ENCODE data around the gene SPARCL1.
"Not testable (repeated sequence)": the region's sequence is repeated elsewhere in the genome, so short reads cannot be mapped to it uniquely, and the experiment has no call there.

SPARCL1 gene

DNA sequence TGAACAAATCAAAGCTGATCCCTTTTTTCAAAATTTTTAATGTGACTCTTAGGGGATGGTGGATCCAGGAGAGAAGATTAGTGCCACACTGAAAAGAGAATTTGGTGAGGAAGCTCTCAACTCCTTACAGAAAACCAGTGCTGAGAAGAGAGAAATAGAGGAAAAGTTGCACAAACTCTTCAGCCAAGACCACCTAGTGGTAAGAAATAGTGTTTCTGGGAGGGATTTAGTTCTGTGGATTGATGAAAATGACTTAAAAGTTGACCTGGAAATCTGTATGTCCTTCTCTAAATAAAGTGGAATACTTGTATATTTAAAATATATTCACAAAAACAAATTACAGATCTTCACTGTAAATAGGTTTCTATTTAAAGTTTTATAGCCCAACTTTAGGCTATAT lies 77.6 kb downstream of the SPARCL1 start:
- Histone ChIP-seq H3K27ac (ENCODE audit: extremely low read depth, low read depth, low read length) (no peak overlapping the region), H3K4me3 (ENCODE audit: low read depth, low read length) (no peak overlapping the region), H3K9me3 (ENCODE audit: control insufficient read depth, insufficient read depth, low read depth, low read length) (no peaks in the 10 kb centered on the region), H3K4me1 (ENCODE audit: control insufficient read depth, insufficient read depth, low read length) (no peaks in the 10 kb centered on the region), H3K36me3 (ENCODE audit: control insufficient read depth in 2 of 2, insufficient read depth in 1 of 2, low read length in 2 of 2) (peaks cover 4 to 30% of the 10 kb centered on the region in 2 experiments; a peak in 2 of 3 replicates)
- TF ChIP-seq ZNF302 (tag by site-specific recombination; IDR thresholded peaks at IDR 0.05; ENCODE audit: low read depth) (no peak), PRDM4 (tag by site-specific recombination; IDR thresholded peaks at IDR 0.05) (no peak), YY2 (tag by site-specific recombination; IDR thresholded peaks at IDR 0.05) (no peak), ZBTB1 (tag by site-specific recombination; IDR thresholded peaks at IDR 0.05) (no peak), SCRT2 (tag by site-specific recombination; IDR thresholded peaks at IDR 0.05) (no peak)
- TF ChIP-seq, protein P1, sequence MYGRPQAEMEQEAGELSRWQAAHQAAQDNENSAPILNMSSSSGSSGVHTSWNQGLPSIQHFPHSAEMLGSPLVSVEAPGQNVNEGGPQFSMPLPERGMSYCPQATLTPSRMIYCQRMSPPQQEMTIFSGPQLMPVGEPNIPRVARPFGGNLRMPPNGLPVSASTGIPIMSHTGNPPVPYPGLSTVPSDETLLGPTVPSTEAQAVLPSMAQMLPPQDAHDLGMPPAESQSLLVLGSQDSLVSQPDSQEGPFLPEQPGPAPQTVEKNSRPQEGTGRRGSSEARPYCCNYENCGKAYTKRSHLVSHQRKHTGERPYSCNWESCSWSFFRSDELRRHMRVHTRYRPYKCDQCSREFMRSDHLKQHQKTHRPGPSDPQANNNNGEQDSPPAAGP (tag by site-specific recombination; IDR thresholded peaks at IDR 0.05), result no peak
- POLR2A ChIA-PET, result no interaction called here
- CTCF ChIA-PET, result interaction anchor here (1.2 kb wide), 1 partner anchor 14 kb away, joined by 3 read pairs; no protein-coding TSS in a partner anchor

- H3K27ac ChIP-seq (ENCODE audit: extremely low read depth, low read depth, low read length); H3K4me3 ChIP-seq (ENCODE audit: low read depth, low read length); H3K9me3 ChIP-seq (ENCODE audit: control insufficient read depth, insufficient read depth, low read depth, low read length); CTCF ChIA-PET; H3K4me1 ChIP-seq (ENCODE audit: control insufficient read depth, insufficient read depth, low read length): not testable (repeated sequence)
- peaks cover 0 to 47% of the 10 kb centered on the region in 2 experiments; a peak in 2 of 3 replicates for H3K36me3 ChIP-seq (ENCODE audit: control insufficient read depth in 2 of 2, insufficient read depth in 1 of 2, low read length in 2 of 2)
- POLR2A ChIA-PET, result interaction anchor here (0.7 kb wide), 1 partner anchor 183 kb away, joined by 4 read pairs; no protein-coding TSS in a partner anchor
Observed at GRCh38 chr4:87446375-87446774, 82.8 kb downstream of the SPARCL1 start.

DNA sequence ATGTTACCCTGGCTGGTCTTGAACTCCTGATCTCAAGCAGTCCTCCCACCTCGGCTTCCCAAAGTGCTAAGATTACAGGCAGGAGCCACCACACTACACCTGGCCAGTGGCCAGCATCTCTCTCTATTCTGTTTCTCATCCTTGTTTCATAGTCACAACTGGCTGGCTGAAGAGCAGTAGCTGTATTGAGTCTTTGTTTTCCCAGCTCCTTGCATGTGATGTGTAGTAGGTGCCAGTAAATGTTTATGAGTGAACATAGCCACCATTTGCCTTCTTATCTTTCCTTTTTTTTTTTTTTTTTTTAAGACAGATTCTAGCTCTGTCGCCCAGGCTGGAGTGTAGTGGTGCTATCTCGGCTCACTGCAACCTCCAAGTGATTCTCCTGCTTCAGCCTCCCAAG lies 83.2 kb downstream of the SPARCL1 start:
- Histone ChIP-seq H3K27ac (ENCODE audit: extremely low read depth, low read depth, low read length) (no peak overlapping the region), H3K9me3 (ENCODE audit: control insufficient read depth, insufficient read depth, low read depth, low read length) (no peaks in the 10 kb centered on the region), H3K36me3 (ENCODE audit: control insufficient read depth in 2 of 2, insufficient read depth in 1 of 2, low read length in 2 of 2) (peaks cover 0 to 44% of the 10 kb centered on the region in 2 experiments; a peak in 2 of 3 replicates), H3K4me3 (ENCODE audit: low read depth, low read length) (no peak overlapping the region), H3K4me1 (ENCODE audit: control insufficient read depth, insufficient read depth, low read length) (no peaks in the 10 kb centered on the region)
- ChIA-PET POLR2A (interaction anchor here (0.7 kb wide), 1 partner anchor 182 kb away, joined by 4 read pairs; no protein-coding TSS in a partner anchor), CTCF (no interaction called here)
- TF ChIP-seq INSM2 (tag by site-specific recombination; IDR thresholded peaks at IDR 0.05) (no peak), MYNN (tag by site-specific recombination; IDR thresholded peaks at IDR 0.05; ENCODE audit: borderline replicate concordance) (no peak), ZNF19 (tag by site-specific recombination; IDR thresholded peaks at IDR 0.05; ENCODE audit: low read depth) (no peak), ZNF174 (tag by site-specific recombination; IDR thresholded peaks at IDR 0.05) (no peak), ZNF544 (tag by site-specific recombination; IDR thresholded peaks at IDR 0.05) (no peak), ZNF311 (tag by site-specific recombination; IDR thresholded peaks at IDR 0.05; ENCODE audit: borderline replicate concordance) (no peak), YY2 (tag by site-specific recombination; IDR thresholded peaks at IDR 0.05) (no peak), ZNF324 (tag by site-specific recombination; IDR thresholded peaks at IDR 0.05) (no peak), GLIS1 (tag by site-specific recombination; IDR thresholded peaks at IDR 0.05) (no peak), ZNF521 (tag by site-specific recombination; IDR thresholded peaks at IDR 0.05) (no peak), ZNF155 (tag by site-specific recombination; IDR thresholded peaks at IDR 0.05) (no peak), ZNF585B (tag by site-specific recombination; IDR thresholded peaks at IDR 0.05) (no peak), ZFP3 (tag by site-specific recombination; IDR thresholded peaks at IDR 0.05; ENCODE audit: low read depth) (no peak), PRDM10 (tag by site-specific recombination; IDR thresholded peaks at IDR 0.05) (no peak), ZNF140 (tag by site-specific recombination; IDR thresholded peaks at IDR 0.05) (no peak), ZNF121 (tag by site-specific recombination; IDR thresholded peaks at IDR 0.05) (no peak), ZNF555 (tag by site-specific recombination; conservative IDR thresholded peaks at IDR 0.05) (no peak)
- TF ChIP-seq, protein P1 (tag by site-specific recombination; IDR thresholded peaks at IDR 0.05), result no peak

Measured in HEK293 (cell line).